Prostate gland (tissue), 2 donors: ENCODE data around the gene ADAM15.

Source experiments
- CTCF ChIP-seq, 4 experiments: fragments of 200-600 bp in 2 of 4; fragments of 450-650 bp in 2 of 4; sonication (generic) in 2 of 4; IDR thresholded peaks; 1 replicate in 3 of 4; 2 replicates in 1 of 4; pipeline ENCODE4 v1.5.1; 2016 to 2019; ENCODE audit warnings: antibody characterized with exemption in 4 of 4, mild to moderate bottlenecking in 2 of 4, moderate library complexity in 2 of 4
- POLR2A ChIP-seq: fragments of 450-650 bp; IDR thresholded peaks from one replicate; pipeline ENCODE4 v1.6.1; 2016; ENCODE audit warnings: antibody characterized with exemption, mild to moderate bottlenecking
- POLR2AphosphoS5 ChIP-seq: sonication (generic); formaldehyde crosslinking; IDR thresholded peaks from one replicate; pipeline ENCODE4 v1.6.1; 2017; ENCODE audit warnings: antibody characterized with exemption

- TF ChIP-seq POLR2AphosphoS5 (peak; percentile 82), CTCF (IDR thresholded peaks at IDR 0.05) (peak; percentile 84 to 99 (median 97)), POLR2A (peak; percentile 56)
Observed at GRCh38 chr1:155084722-155085503, 33.8 kb downstream of the ADAM15 start.
